ENCODE results near the gene OLIG2.

GRCh38 chr21:33071770-33072306, 46.1 kb downstream of the OLIG2 start:
- TF ChIP-seq CTCF (IDR thresholded peaks at IDR 0.05): no peak
- no peak for TF ChIP-seq EP300 (IDR thresholded peaks at IDR 0.05)
